Transverse colon (tissue), 4 donors: ENCODE data around the gene KIZ.

Experiments used
- EP300 ChIP-seq: sonication (generic); formaldehyde crosslinking; IDR thresholded peaks from one replicate; pipeline ENCODE4 v1.6.1; 2017; ENCODE audit warnings: antibody characterized with exemption, low read depth
- POLR2A ChIP-seq: fragments of 450-650 bp; IDR thresholded peaks from one replicate; pipeline ENCODE4 v1.6.1; 2016; ENCODE audit warnings: antibody characterized with exemption, mild to moderate bottlenecking, moderate library complexity
- POLR2AphosphoS5 ChIP-seq, 3 donors: sonication (generic); formaldehyde crosslinking; IDR thresholded peaks; one replicate each; pipeline ENCODE4 v1.6.1; 2016; ENCODE audit warnings: antibody characterized with exemption in 3 of 3
- TF ChIP-seq, protein P1 (sequence below), 5 experiments: fragments of 200-600 bp in 3 of 5; fragments of 450-650 bp in 2 of 5; sonication (generic) in 3 of 5; IDR thresholded peaks; 1 replicate in 2 of 5; 2 replicates in 3 of 5; pipeline ENCODE4 v1.5.1; 2016 to 2017; ENCODE audit warnings: antibody characterized with exemption in 5 of 5, inconsistent platforms in 3 of 5, mild to moderate bottlenecking in 2 of 5, moderate library complexity in 1 of 5

DNA sequence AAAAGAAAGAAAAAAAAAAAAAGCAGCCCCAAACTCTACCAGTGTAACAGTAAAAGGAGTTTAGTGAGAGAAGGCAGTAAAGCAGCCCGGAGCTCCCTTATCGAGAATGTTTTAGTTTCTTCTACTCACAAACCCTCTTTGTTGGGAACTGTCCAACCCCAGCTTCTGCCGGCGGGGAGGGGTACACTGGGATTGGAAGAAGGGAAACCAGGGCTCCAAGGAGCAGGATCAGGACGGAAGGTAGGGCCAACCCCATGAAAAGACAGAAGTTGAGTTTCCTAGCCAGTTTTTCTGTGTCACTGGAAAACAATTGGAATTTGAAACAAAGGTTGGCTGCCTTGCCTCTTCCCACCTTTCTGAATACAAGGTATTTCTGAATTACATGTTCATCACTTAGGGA is 66.0 kb downstream of the KIZ start:
- TF ChIP-seq, protein P1, sequence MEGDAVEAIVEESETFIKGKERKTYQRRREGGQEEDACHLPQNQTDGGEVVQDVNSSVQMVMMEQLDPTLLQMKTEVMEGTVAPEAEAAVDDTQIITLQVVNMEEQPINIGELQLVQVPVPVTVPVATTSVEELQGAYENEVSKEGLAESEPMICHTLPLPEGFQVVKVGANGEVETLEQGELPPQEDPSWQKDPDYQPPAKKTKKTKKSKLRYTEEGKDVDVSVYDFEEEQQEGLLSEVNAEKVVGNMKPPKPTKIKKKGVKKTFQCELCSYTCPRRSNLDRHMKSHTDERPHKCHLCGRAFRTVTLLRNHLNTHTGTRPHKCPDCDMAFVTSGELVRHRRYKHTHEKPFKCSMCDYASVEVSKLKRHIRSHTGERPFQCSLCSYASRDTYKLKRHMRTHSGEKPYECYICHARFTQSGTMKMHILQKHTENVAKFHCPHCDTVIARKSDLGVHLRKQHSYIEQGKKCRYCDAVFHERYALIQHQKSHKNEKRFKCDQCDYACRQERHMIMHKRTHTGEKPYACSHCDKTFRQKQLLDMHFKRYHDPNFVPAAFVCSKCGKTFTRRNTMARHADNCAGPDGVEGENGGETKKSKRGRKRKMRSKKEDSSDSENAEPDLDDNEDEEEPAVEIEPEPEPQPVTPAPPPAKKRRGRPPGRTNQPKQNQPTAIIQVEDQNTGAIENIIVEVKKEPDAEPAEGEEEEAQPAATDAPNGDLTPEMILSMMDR (IDR thresholded peaks at IDR 0.05), result no peak
- TF ChIP-seq POLR2AphosphoS5 (IDR thresholded peaks at IDR 0.05), result no peak
- no peak for TF ChIP-seq POLR2A
- TF ChIP-seq EP300, result no peak
